Central memory CD4-positive, alpha-beta T cell (primary cell): ENCODE results near the gene CPTP.

Experiments used
- DNase-seq: peaks from one replicate; pipeline ENCODE4 v3.0.0; 2022
- total RNA-seq, 3 experiments: gene quantifications; one replicate each; lab custom pipeline; 2026; lab: John Stamatoyannopoulos, UW

CPTP gene
- total RNA-seq: 20.6 to 44.3 (median 21.8) reads per million in 3 experiments

DNA sequence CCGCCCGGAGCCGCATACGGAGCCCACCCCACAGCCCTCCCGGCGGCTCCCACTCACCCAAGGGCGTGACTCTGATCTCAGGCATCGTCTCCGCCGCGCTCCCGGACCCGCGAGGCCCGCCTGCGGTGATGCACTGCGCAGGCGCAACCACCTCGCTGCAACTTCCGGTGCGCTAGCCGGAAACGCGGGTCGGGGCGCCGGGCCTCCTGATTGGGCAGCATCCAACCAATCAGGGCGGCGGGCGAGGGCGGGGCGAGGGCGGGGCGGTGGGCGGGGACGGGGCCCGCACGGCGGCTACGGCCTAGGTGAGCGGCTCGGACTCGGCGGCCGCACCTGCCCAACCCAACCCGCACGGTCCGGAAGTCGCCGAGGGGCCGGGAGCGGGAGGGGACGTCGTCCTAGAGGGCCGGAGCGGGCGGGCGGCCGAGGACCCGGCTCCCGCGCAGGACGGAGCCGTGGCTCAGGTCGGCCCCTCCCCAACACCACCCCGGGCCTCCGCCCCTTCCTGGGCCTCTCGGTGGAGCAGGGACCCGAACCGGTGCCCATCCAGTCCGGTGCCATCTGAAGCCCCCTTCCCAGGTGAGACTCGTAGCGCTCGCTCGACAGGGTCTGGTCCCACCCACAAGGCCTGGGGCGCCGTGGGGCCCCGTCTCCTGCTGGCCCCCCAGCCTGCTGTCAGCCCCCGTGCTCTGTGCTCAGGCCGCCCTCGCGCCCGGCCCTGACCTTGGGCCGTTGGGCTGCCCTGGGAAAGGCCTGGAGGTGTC, at the start of gene CPTP, which contains the start of gene INTS11:
Gene CPTP, plus strand, starts transcription at position 279 of the 764 bp plus-strand sequence. CDS start 2,109 bp downstream, outside the sequence.
Gene INTS11, minus strand, starts transcription at position 137 of the 764 bp plus-strand sequence. Its CDS starts 52 bp downstream, at position 85.
- peak; percentile 95 for DNase-seq

DNA sequence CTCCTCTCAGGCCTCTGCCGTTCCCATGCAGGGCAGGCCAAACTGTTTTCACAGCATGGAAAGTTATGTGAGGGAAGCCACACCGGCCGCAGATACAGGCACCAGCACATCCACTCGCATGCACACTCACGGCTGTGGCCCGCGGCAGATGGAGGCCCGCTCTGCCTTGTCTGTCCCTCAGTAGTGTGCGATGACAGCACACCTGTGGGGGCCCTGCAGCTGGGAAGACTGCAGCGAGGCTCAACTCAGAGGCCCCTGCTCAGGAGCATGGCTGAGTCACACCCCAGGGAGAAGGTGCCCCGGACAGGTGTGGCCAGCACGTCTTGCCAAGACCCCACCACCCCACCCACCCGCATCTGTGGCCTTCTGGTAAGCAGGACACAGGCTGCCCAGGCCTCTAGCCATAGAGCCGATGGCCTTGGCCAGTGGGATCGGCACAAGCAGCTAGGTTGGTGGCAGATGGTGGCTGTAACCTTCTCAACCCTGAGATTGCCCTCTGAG, 49.6 kb upstream of the CPTP start:
- no peak for DNase-seq

GRCh38 chr1:1275836-1276235, 48.8 kb upstream of the CPTP start:
- DNase-seq: no peak

GRCh38 chr1:1278620-1279019, 46.0 kb upstream of the CPTP start:
- no peak for DNase-seq

GRCh38 chr1:1279028-1279427, 45.6 kb upstream of the CPTP start:
- DNase-seq: no peak

- DNase-seq: no peak
Observed at GRCh38 chr1:1280782-1281481, 43.7 kb upstream of the CPTP start.

DNA sequence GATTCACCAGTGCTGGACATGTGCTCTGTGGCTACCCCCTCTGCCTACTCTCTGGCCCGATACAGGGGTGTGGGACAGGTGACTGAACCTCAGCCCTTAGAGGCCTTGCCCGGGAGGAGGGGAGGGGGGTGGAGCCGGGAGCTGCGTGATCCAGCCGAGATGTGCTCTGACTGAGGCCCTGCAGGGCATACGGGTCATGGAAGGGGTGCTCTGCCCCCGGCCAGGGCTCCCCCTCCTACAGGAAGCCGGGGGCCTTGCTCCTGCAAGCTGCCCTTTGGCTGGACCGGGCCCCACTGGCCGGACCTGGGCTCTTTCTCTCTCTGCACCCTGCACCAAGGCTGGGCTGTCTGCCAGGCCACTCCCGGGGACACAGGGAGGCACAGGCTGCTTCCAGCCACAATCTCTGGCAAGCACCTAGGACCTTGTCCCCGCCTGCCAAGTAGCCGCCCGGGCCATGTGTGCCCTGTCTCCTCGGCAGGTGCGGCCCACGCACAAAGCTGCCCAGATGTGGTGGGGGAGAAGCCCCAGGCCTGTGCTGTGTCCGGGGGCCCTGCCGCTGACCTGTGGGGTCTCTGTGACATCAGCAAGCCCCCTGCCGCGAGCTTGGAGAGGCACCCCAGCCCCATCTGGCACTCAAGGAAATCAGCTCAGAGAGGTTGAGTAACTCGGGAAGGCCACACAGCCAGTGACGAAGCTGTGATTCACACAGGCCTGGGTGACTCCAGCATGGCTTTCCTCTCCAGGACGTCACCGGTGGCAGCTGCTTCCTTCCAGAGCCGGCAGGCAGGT, 42.9 kb upstream of the CPTP start:
- no peak for DNase-seq

DNA sequence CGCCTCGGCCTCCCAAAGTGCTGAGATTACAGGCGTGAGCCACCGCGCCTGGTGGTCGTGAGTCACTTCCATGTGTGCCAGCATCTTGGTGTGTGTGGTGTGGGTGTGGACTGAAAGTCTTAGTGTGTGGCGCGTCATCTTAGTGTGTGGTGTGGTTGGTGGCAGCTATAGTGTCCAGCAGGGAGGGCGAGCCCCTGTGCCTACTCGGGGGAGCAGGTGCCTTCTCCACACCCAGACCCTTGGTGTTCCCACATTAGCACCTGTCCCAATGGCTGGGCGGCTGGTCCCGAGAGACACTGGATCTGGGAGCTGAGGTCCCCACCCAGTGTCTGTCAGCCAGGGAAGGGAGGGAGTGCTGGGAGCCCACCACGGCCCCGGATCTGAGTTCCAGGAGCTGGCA, 41.6 kb upstream of the CPTP start:
- no peak for DNase-seq

- no peak for DNase-seq
Observed at GRCh38 chr1:1283821-1284220, 40.8 kb upstream of the CPTP start.

GRCh38 chr1:1284221-1285101, 40.1 kb upstream of the CPTP start:
- DNase-seq: no peak

DNA sequence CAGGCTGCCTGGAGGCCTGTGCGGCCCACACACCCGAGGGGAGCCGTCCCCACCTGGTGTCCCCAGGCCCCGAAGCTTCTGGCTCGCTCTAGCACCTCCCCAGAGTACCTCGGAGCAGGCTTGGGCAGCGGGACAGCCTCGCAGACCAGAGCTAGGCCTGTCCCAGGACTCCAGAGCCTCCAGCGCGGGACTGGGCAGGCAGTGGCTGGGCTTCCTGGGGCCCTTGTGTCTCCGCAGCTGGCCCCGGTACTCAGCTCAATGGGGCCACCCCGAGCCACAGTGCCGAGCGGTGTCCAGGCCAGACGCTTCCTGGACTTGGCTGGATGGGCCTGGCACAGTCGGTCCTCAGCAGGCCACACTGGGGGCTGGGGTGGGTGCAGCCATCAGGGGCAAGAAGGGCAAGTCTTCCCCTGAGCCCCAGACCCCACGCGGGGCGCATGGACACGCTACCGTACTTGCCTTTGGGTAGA, 39.5 kb upstream of the CPTP start:
- no peak for DNase-seq

DNA sequence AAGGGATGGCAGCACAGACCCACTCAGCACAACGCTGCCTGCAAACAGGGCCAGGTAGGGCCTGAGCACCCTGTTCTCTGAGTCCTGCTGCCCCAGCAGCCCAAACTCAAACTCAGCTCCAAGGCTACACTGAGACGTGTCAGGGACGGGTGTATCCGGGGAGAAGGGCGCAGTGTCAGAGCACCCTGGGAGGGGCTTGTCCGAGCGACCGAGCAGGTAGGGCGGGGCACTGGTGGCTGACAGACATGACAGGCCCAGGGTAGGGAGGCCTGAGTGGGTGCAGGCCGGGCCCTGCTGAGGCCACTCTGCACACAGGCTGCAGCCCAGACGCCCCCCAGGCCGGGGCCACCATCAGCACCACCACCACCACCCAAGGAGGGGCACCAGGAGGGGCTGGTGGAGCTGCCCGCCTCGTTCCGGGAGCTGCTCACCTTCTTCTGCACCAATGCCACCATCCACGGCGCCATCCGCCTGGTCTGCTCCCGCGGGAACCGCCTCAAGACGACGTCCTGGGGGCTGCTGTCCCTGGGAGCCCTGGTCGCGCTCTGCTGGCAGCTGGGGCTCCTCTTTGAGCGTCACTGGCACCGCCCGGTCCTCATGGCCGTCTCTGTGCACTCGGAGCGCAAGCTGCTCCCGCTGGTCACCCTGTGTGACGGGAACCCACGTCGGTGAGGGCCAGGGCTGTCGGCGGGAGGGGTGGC, 38.8 kb upstream of the CPTP start:
- DNase-seq: no peak

GRCh38 chr1:1286313-1287261, 38.0 kb upstream of the CPTP start:
- no peak for DNase-seq

GRCh38 chr1:1287288-1288110, 37.1 kb upstream of the CPTP start:
- DNase-seq: no peak

- peak; percentile 49 for DNase-seq
Observed at GRCh38 chr1:1290238-1290731, 34.3 kb upstream of the CPTP start.

GRCh38 chr1:1291023-1291528, 33.5 kb upstream of the CPTP start:
- no peak for DNase-seq

DNA sequence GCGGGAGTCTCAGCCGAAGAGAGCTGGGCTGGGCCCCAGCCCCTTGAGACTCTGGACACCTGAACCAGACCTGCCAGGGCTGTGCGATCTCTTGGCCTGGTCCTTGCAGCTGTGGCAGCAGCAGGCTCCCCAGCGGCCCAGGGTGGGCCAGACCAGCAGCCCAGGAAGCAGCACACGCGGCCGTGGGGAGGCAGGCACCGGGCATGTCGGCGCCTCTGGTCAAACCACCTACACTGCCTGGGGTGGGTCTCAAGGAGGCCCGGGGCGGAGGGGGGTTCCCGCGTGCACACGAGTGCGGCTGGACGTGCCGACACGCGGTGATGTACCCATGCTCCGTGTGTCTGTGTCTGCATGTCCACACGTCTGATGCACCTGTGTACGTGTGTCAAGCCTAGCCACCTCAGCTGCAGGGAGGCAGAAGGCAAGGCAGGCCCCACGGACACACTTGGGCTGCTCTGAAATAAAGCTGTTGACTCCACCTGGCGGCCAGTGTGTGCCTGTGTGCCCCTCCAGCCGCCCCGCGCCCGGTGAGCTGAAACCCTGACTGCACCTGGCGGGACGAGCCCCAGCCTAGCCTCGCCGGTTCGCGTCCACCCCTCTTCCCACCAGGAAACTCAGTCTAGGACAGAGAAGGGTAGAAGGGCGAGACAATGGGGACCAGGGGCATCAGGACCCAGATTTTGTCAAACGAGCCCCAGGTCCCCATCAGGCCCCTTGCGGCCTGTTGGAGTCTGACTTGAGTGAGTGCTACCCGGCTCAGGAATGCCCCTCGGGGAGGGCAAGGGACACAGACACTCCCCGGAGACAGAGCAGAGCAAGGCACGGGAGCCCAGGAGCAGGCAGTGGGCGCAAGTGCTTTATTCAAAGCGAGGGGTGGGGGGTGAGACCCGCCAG, 32.8 kb upstream of the CPTP start:
- peak; percentile 65 for DNase-seq

DNA sequence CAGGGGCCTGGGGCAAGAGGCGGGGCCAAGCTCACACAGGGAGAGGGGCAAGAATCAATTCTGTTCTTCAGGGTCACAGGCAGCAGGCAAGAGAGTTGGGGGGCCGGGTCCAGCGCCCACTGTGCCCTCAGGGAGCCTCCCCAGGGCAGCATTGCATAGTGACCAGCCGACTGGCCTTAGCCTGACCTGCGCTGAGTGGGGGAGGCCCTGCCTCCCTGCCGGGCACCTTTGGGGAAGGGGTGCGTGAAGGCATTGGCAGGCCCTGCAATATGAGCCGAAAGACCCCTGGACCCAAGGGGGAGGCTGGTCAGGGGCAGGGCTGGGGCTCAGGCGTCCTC, 32.2 kb upstream of the CPTP start:
- no peak for DNase-seq
